Cardiac fibroblast (primary cell): ENCODE results near the gene STK11IP.
"Not testable (repeated sequence)": the region's sequence is repeated elsewhere in the genome, so short reads cannot be mapped to it uniquely, and the experiment has no call there.

Experiments
- DNase-seq, 2 donors: peaks; one replicate each; pipeline versions ENCODE4 v3.0.0 to v3.0.0-alpha.2; 2010; ENCODE audit warnings: low read depth in 2 of 2
- H3K4me3 ChIP-seq, 2 donors: replicated peaks in 1 of 2; 1 replicate in 1 of 2; 2 replicates in 1 of 2; pipeline ENCODE4 v1.5.1; 2011; ENCODE audit warnings: low read depth in 2 of 2, low read length in 2 of 2, mild to moderate bottlenecking in 2 of 2, moderate library complexity in 1 of 2
- CTCF ChIP-seq: IDR thresholded peaks from one replicate; pipeline ENCODE4 v1.5.1; 2011; ENCODE audit warnings: low read depth, mild to moderate bottlenecking, low read length, inconsistent platforms

STK11IP gene

GRCh38 chr2:219643788-219644398 is 46.2 kb downstream of the STK11IP start:
- TF ChIP-seq CTCF: no peak
- no peak overlapping the region for H3K4me3 ChIP-seq
- DNase-seq: peak in 1 of 2 donors; percentile 29

GRCh38 chr2:219644801-219645480 is 47.3 kb downstream of the STK11IP start:
- DNase-seq: peak in 1 of 2 donors; percentile 41
- no peak for TF ChIP-seq CTCF
- H3K4me3 ChIP-seq: no peak overlapping the region

GRCh38 chr2:219645631-219646527 is 48.2 kb downstream of the STK11IP start:
- no peak overlapping the region for H3K4me3 ChIP-seq
- DNase-seq: peak; percentile 76 to 83
- TF ChIP-seq CTCF: no peak

- no peak for TF ChIP-seq CTCF
- DNase-seq: no peak
- no peak overlapping the region for H3K4me3 ChIP-seq
These were observed 50.5 kb downstream of the STK11IP start for GRCh38 chr2:219648176-219648575.

- no peak for DNase-seq
- H3K4me3 ChIP-seq: no peak overlapping the region
- no peak for TF ChIP-seq CTCF
These were observed 51.3 kb downstream of the STK11IP start for GRCh38 chr2:219648963-219649362.

- no peak overlapping the region for H3K4me3 ChIP-seq
- no peak for DNase-seq
- TF ChIP-seq CTCF: no peak
These were observed 53.0 kb downstream of the STK11IP start for GRCh38 chr2:219650426-219651248.

- DNase-seq, H3K4me3 ChIP-seq: not testable (repeated sequence)
These were observed 54.0 kb downstream of the STK11IP start for GRCh38 chr2:219651656-219652055.
